Subcutaneous adipose tissue (tissue), 4 donors: ENCODE measurements around the gene RBM4B. TPM values are rescaled to one million over a fixed set of nuclear protein-coding genes. Genes with fewer than 3 reads are reported as not detected.

ENCODE experiments used
- total RNA-seq, 4 donors: library from RNA; depleted of rRNA; stranded (reverse); fragments of >200 nt; gene quantifications; one replicate each; pipeline ENCODE4 v1.1.0, GENCODE V29; 2016
- TF ChIP-seq, protein P1 (sequence below): fragments of 450-650 bp; IDR thresholded peaks from one replicate; pipeline ENCODE4 v1.5.1; 2016; ENCODE audit warnings: low read depth, mild to moderate bottlenecking, control low read depth, antibody characterized with exemption, moderate library complexity

RBM4B gene
- total RNA-seq, 4 donors from 2014 or later = 3.9 to 10.2 (median 9.0) TPM

DNA sequence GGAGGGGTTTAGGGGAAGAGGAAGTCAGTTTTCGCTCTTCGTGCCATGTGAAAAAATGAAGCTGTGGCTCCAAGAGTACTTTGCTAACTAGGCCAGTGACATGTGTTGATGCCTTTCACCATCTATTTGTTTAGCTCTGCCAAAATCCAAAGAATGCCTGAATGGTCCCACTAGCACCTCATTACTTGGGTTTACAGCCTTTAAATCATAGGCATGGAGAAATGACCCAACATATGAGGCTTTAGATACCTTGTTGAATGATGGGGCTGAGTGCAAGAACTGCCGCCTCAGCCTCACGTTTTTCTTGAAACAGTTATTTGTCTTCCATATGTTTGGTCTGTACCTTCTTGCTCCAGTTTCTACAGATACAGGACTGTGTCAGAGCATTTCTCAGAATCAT is 30.9 kb downstream of the RBM4B start:
- TF ChIP-seq, protein P1, sequence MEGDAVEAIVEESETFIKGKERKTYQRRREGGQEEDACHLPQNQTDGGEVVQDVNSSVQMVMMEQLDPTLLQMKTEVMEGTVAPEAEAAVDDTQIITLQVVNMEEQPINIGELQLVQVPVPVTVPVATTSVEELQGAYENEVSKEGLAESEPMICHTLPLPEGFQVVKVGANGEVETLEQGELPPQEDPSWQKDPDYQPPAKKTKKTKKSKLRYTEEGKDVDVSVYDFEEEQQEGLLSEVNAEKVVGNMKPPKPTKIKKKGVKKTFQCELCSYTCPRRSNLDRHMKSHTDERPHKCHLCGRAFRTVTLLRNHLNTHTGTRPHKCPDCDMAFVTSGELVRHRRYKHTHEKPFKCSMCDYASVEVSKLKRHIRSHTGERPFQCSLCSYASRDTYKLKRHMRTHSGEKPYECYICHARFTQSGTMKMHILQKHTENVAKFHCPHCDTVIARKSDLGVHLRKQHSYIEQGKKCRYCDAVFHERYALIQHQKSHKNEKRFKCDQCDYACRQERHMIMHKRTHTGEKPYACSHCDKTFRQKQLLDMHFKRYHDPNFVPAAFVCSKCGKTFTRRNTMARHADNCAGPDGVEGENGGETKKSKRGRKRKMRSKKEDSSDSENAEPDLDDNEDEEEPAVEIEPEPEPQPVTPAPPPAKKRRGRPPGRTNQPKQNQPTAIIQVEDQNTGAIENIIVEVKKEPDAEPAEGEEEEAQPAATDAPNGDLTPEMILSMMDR = no peak

DNA sequence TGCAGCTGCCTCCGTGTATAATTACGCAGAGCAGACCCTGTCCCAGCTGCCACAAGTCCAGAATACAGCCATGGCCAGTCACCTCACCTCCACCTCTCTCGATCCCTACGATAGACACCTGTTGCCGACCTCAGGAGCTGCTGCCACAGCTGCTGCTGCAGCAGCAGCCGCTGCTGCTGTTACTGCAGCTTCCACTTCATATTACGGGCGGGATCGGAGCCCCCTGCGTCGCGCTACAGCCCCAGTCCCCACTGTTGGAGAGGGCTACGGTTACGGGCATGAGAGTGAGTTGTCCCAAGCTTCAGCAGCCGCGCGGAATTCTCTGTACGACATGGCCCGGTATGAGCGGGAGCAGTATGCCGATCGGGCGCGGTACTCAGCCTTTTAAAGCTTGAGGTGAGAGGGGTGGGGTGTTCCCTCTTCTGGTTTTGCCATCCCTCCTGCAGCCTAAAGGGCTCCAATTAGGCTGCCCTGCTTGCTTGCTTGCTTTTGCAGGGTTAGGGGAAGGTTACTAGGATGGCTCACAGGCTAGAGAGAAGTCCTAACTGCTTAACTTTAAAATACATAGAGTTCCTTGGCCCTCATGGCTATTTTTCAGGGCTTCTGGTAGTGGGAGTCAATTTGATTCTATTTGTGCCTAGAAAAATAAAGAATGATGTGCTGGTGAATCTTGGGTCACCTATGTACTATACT is 33.8 kb downstream of the RBM4B start:
- TF ChIP-seq, protein P1 = no peak

DNA sequence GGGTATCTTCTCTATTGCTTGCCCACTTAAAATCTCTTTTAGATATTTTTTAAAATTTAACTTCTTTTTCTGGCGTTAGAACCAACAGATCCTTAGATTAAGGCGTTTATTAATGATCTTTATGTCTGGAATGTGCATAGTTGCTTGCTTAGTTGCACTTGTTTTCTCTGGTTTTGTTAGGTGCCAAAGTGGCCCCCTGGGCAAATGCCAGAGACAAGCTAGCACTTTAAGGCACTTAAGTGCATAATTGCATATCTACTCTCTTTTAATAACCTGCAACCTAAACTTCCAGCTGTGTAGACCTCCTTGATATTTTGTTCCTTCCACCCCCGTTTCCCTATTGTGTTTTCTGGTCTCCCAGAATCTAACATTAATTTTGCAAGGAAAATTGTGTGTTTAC is 35.9 kb downstream of the RBM4B start:
- TF ChIP-seq, protein P1 = no peak

DNA sequence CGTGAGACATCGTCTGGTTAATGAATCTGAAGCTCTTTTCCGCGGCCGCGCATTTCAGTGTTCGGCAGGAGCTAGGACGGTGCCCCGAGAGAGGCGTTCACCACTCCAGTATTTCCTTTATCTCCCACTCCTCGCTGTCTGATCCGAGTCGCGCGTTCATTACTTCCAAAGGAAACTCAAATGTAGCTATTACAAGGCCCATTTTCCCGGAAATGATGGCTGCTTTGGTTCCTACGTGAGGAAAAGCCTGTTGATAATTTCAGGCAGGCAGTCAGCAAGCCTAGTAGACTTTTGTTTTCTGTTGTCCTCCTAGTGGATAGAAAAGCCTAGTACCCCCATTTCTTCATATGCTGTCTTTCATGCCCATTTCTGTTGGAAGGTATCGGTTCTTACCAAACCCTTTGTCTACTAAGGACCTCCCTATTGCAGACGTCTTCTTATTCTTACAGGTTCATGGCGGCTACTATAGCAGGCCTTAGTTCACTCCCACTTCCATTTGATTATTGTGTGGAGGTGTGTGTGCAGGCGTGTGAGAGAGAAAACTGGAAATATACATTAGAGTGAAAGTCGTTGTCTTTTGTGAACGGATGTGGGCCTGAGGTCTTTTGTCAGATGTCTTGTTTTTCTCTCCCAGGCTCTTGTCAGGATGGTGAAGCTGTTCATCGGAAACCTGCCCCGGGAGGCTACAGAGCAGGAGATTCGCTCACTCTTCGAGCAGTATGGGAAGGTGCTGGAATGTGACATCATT is 38.4 kb downstream of the RBM4B start:
- TF ChIP-seq, protein P1 = no peak

DNA sequence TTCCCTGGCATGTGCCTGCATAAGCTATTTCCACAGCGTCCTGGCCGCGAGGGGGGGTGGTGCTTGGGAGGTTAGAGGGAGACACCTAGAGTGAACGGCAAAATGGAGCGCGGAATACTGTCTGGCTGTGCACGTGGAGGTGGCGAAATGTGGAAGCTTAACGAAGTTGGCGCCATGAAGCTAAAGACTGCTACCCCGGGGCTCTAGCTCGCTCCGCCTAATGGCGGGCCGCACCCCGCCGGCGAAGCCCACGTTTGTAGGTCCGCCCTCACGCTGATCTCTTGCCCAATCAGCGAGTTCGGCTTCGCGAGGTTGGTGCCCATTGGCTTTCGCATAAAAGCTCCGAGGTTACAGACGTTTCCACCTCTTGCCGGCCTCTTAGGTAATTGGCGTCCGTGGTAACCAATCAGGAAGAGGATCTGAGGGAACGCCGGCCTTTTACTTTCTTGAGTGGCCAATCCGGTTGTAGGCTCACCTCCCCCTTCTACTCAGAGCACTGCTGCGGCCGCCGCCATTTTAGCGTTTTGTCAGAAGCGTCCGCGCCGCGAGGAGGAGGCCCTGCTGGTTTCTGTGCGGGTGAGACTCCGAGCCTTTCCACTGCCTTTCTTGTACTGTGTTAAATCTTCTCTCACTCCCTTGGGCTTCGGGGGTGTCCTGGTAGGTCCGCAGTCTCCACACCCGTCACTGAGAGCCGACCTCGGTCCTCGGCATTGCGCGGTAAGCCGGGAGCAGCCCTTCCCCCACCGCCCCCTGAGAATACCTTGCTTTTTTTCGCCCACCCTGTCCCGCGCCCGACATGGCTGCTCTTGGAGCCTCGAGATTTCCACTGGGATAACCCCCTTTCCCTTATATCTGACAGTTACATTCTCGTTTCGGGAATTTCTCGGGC is 39.3 kb downstream of the RBM4B start, which contains the start of gene RBM4:
RBM4 (plus strand) TSS at position 527 of the 889 bp plus-strand sequence. CDS start 1,009 bp downstream, outside the sequence.
- TF ChIP-seq, protein P1 = no peak

DNA sequence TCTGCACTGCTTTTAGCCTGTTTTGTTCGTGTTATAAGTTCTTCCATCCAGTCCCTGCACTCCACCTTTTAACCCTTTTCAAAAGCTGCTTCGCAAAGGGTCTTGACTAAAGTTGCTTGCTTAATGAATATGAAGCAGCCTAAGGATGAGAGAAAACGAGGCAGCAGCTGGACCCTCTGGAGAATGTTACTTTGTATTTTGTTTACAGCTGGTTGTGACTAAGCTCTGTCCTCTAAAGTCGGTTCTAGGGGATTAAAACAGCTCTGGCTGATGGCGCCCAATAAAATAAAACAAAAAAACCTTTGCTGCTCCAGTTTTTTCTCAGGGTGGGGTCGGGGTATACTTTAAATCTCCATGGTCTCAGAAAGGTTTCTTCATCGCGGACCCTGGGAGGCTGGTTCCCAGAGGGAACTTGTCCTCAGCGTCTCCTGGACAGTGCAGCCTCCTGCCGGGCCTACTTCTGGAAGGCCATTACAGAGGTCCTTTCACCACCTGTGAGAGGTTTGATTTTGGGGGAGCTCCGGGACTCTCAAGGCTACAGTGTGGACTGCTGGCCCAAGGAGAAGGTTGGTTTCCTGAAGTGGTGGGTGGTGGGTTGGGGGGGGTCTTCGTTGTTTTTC is 40.0 kb downstream of the RBM4B start:
- TF ChIP-seq, protein P1 = no peak
